ENCODE data around the gene GPR42. TPM values are rescaled to one million over a fixed set of nuclear protein-coding genes. Genes with fewer than 3 reads are reported as not detected.

GPR42 gene
- total RNA-seq, 1 experiment from 2014 or later: not detected

DNA sequence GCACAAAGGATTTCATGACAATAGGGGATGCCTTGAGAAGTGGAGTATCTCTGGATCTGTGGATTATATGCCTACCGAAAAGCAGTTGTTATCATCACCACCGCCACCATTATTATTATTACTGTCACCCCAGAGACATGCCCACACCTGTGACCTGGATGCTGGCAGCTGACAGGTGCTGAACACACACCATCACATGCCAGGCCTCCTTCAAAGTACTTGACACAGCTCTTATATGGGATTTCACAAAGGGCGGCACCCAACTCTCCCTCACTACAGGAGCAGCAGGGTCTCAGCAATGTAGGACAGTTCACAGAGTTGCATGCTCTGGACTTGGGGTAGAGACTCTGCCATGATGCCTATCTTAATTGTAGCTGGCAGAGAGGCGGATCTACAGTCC is 5.6 kb upstream of the GPR42 start:
- Mint-ChIP-seq H3K27ac (no peak overlapping the region), H3K4me3 (no peak overlapping the region), H3K9me3 (peaks cover 15% of the 10 kb centered on the region), H3K36me3 (no peaks in the 10 kb centered on the region), H3K27me3 (ENCODE audit: low read depth) (peaks cover 7% of the 10 kb centered on the region; the same call in 1 of the 2 replicates), H3K4me1 (no peaks in the 10 kb centered on the region)
- no peak for DNase-seq (ENCODE audit: low spot score)
- ChIA-PET CTCF (interaction anchor here (0.7 kb wide), 1 partner anchor 13 kb away, joined by 3 read pairs; no protein-coding TSS in a partner anchor), POLR2A (no interaction called here)
- no peak for TF ChIP-seq GABPB1 (CRISPR knock-in tag; IDR thresholded peaks at IDR 0.05)
- TF ChIP-seq GTF2I (CRISPR knock-in tag; conservative IDR thresholded peaks at IDR 0.05): no peak
- no peak for TF ChIP-seq ZMAT4 (CRISPR knock-in tag; IDR thresholded peaks at IDR 0.05)
- no peak for TF ChIP-seq KAT7 (CRISPR knock-in tag; IDR thresholded peaks at IDR 0.05; ENCODE audit: borderline replicate concordance)
- TF ChIP-seq FOXK1 (CRISPR knock-in tag; IDR thresholded peaks at IDR 0.05): no peak
- TF ChIP-seq FOXP1 (CRISPR knock-in tag; IDR thresholded peaks at IDR 0.05; ENCODE audit: borderline replicate concordance): no peak
- TF ChIP-seq, protein P1, sequence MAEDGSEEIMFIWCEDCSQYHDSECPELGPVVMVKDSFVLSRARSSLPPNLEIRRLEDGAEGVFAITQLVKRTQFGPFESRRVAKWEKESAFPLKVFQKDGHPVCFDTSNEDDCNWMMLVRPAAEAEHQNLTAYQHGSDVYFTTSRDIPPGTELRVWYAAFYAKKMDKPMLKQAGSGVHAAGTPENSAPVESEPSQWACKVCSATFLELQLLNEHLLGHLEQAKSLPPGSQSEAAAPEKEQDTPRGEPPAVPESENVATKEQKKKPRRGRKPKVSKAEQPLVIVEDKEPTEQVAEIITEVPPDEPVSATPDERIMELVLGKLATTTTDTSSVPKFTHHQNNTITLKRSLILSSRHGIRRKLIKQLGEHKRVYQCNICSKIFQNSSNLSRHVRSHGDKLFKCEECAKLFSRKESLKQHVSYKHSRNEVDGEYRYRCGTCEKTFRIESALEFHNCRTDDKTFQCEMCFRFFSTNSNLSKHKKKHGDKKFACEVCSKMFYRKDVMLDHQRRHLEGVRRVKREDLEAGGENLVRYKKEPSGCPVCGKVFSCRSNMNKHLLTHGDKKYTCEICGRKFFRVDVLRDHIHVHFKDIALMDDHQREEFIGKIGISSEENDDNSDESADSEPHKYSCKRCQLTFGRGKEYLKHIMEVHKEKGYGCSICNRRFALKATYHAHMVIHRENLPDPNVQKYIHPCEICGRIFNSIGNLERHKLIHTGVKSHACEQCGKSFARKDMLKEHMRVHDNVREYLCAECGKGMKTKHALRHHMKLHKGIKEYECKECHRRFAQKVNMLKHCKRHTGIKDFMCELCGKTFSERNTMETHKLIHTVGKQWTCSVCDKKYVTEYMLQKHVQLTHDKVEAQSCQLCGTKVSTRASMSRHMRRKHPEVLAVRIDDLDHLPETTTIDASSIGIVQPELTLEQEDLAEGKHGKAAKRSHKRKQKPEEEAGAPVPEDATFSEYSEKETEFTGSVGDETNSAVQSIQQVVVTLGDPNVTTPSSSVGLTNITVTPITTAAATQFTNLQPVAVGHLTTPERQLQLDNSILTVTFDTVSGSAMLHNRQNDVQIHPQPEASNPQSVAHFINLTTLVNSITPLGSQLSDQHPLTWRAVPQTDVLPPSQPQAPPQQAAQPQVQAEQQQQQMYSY (CRISPR knock-in tag; IDR thresholded peaks at IDR 0.05): no peak
- no peak for TF ChIP-seq NFE2L1 (CRISPR knock-in tag; IDR thresholded peaks at IDR 0.05)
- TF ChIP-seq, protein P2, sequence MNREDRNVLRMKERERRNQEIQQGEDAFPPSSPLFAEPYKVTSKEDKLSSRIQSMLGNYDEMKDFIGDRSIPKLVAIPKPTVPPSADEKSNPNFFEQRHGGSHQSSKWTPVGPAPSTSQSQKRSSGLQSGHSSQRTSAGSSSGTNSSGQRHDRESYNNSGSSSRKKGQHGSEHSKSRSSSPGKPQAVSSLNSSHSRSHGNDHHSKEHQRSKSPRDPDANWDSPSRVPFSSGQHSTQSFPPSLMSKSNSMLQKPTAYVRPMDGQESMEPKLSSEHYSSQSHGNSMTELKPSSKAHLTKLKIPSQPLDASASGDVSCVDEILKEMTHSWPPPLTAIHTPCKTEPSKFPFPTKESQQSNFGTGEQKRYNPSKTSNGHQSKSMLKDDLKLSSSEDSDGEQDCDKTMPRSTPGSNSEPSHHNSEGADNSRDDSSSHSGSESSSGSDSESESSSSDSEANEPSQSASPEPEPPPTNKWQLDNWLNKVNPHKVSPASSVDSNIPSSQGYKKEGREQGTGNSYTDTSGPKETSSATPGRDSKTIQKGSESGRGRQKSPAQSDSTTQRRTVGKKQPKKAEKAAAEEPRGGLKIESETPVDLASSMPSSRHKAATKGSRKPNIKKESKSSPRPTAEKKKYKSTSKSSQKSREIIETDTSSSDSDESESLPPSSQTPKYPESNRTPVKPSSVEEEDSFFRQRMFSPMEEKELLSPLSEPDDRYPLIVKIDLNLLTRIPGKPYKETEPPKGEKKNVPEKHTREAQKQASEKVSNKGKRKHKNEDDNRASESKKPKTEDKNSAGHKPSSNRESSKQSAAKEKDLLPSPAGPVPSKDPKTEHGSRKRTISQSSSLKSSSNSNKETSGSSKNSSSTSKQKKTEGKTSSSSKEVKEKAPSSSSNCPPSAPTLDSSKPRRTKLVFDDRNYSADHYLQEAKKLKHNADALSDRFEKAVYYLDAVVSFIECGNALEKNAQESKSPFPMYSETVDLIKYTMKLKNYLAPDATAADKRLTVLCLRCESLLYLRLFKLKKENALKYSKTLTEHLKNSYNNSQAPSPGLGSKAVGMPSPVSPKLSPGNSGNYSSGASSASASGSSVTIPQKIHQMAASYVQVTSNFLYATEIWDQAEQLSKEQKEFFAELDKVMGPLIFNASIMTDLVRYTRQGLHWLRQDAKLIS (CRISPR knock-in tag; IDR thresholded peaks at IDR 0.05; ENCODE audit: borderline replicate concordance): no peak
- TF ChIP-seq ZNF671 (CRISPR knock-in tag; IDR thresholded peaks at IDR 0.05): no peak
- TF ChIP-seq TCF7 (CRISPR knock-in tag; IDR thresholded peaks at IDR 0.05; ENCODE audit: low read depth): no peak
- TF ChIP-seq ESRRA (CRISPR knock-in tag; IDR thresholded peaks at IDR 0.05; ENCODE audit: borderline replicate concordance): no peak
- TF ChIP-seq, protein P3, sequence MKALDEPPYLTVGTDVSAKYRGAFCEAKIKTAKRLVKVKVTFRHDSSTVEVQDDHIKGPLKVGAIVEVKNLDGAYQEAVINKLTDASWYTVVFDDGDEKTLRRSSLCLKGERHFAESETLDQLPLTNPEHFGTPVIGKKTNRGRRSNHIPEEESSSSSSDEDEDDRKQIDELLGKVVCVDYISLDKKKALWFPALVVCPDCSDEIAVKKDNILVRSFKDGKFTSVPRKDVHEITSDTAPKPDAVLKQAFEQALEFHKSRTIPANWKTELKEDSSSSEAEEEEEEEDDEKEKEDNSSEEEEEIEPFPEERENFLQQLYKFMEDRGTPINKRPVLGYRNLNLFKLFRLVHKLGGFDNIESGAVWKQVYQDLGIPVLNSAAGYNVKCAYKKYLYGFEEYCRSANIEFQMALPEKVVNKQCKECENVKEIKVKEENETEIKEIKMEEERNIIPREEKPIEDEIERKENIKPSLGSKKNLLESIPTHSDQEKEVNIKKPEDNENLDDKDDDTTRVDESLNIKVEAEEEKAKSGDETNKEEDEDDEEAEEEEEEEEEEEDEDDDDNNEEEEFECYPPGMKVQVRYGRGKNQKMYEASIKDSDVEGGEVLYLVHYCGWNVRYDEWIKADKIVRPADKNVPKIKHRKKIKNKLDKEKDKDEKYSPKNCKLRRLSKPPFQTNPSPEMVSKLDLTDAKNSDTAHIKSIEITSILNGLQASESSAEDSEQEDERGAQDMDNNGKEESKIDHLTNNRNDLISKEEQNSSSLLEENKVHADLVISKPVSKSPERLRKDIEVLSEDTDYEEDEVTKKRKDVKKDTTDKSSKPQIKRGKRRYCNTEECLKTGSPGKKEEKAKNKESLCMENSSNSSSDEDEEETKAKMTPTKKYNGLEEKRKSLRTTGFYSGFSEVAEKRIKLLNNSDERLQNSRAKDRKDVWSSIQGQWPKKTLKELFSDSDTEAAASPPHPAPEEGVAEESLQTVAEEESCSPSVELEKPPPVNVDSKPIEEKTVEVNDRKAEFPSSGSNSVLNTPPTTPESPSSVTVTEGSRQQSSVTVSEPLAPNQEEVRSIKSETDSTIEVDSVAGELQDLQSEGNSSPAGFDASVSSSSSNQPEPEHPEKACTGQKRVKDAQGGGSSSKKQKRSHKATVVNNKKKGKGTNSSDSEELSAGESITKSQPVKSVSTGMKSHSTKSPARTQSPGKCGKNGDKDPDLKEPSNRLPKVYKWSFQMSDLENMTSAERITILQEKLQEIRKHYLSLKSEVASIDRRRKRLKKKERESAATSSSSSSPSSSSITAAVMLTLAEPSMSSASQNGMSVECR (CRISPR knock-in tag; IDR thresholded peaks at IDR 0.05; ENCODE audit: borderline replicate concordance): no peak
- no peak for TF ChIP-seq TEAD1 (CRISPR knock-in tag; IDR thresholded peaks at IDR 0.05)
- no peak for TF ChIP-seq FOXJ3 (CRISPR knock-in tag; IDR thresholded peaks at IDR 0.05; ENCODE audit: borderline replicate concordance)
- ATAC-seq: no peak

All from WTC11 (cell line).